ENCODE measurements around the gene TMEM170A.

DNA sequence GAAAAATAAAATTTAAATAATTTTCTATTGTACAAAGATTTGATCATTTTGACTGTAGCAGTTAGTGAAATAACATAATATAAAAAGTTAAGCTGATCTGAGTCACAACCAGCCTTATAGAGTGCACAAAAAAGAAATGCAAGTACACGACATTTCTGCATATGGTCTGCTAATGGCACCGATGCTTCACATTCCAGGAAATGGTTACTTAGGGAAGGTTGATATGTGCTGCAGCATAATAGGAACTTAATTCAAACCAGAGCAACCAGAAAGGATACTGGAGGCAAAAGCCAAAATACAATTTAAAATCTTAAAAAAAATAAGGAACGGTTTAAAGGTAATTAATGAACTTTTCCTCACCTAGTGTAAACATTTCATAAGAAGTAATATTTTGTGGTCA lies 21.2 kb downstream of the TMEM170A start:
- TF ChIP-seq, protein P1, sequence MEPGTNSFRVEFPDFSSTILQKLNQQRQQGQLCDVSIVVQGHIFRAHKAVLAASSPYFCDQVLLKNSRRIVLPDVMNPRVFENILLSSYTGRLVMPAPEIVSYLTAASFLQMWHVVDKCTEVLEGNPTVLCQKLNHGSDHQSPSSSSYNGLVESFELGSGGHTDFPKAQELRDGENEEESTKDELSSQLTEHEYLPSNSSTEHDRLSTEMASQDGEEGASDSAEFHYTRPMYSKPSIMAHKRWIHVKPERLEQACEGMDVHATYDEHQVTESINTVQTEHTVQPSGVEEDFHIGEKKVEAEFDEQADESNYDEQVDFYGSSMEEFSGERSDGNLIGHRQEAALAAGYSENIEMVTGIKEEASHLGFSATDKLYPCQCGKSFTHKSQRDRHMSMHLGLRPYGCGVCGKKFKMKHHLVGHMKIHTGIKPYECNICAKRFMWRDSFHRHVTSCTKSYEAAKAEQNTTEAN (CRISPR knock-in tag; conservative IDR thresholded peaks at IDR 0.05) = no peak
- TF ChIP-seq HDAC1 (CRISPR knock-in tag; IDR thresholded peaks at IDR 0.05) (no peak), KMT2A (CRISPR knock-in tag; IDR thresholded peaks at IDR 0.05) (no peak)
